ENCODE results near the gene KCNAB2. TPM values are rescaled to one million over a fixed set of nuclear protein-coding genes. Genes with fewer than 3 reads are reported as not detected.

The KCNAB2 gene
- total RNA-seq, 1 experiment from 2014 or later: 10.3 TPM

GRCh38 chr1:6049419-6049818 lies 3.7 kb downstream of the KCNAB2 start:
- H3K9me3 Mint-ChIP-seq: no peaks in the 10 kb centered on the region
- ChIA-PET CTCF (interaction anchor here (0.6 to 3.3 kb wide), 3 partner anchors 15 to 78 kb away, joined by 3 to 20 read pairs (median 3); no protein-coding TSS in a partner anchor), POLR2A (interaction anchor here (0.6 kb wide), 1 partner anchor 450 kb away, joined by 4 read pairs; no protein-coding TSS in a partner anchor)
- H3K4me1 Mint-ChIP-seq: peaks cover 11% of the 10 kb centered on the region
- H3K36me3 Mint-ChIP-seq: no peaks in the 10 kb centered on the region
- DNase-seq (ENCODE audit: low spot score): no peak
- ATAC-seq: no peak
- no peak overlapping the region for H3K27ac Mint-ChIP-seq
- no peak for TF ChIP-seq ZNF121 (CRISPR knock-in tag; IDR thresholded peaks at IDR 0.05)
- TF ChIP-seq RELA (CRISPR knock-in tag; IDR thresholded peaks at IDR 0.05; ENCODE audit: borderline replicate concordance): no peak
- H3K4me3 Mint-ChIP-seq: no peak overlapping the region
- no peaks in the 10 kb centered on the region for H3K27me3 Mint-ChIP-seq (ENCODE audit: low read depth)

GRCh38 chr1:6051423-6051822 lies 5.7 kb downstream of the KCNAB2 start:
- ChIA-PET CTCF (interaction anchor here (1.1 to 2.9 kb wide), 8 partner anchors 10 to 153 kb away, joined by 3 to 37 read pairs (median 12); no protein-coding TSS in a partner anchor), POLR2A (interaction anchor here (0.7 kb wide), 1 partner anchor 359 kb away, joined by 3 read pairs; no protein-coding TSS in a partner anchor)
- DNase-seq (ENCODE audit: low spot score): no peak
- Mint-ChIP-seq H3K4me1 (peaks cover 11% of the 10 kb centered on the region), H3K4me3 (no peak overlapping the region), H3K27me3 (ENCODE audit: low read depth) (no peaks in the 10 kb centered on the region), H3K9me3 (no peaks in the 10 kb centered on the region), H3K27ac (no peak overlapping the region), H3K36me3 (no peaks in the 10 kb centered on the region)
- ATAC-seq: no peak
- TF ChIP-seq IRF1 (CRISPR knock-in tag; IDR thresholded peaks at IDR 0.05): no peak
- no peak for TF ChIP-seq ZNF219 (CRISPR knock-in tag; IDR thresholded peaks at IDR 0.05; ENCODE audit: borderline replicate concordance)
- TF ChIP-seq GABPB1 (CRISPR knock-in tag; IDR thresholded peaks at IDR 0.05): no peak
- no peak for TF ChIP-seq NFATC4 (CRISPR knock-in tag; IDR thresholded peaks at IDR 0.05)
- TF ChIP-seq ARID4B (CRISPR knock-in tag; IDR thresholded peaks at IDR 0.05; ENCODE audit: borderline replicate concordance): no peak
- no peak for TF ChIP-seq ERG (CRISPR knock-in tag; IDR thresholded peaks at IDR 0.05)
- TF ChIP-seq E2F4 (CRISPR knock-in tag; IDR thresholded peaks at IDR 0.05; ENCODE audit: borderline replicate concordance, low read depth): no peak
- TF ChIP-seq RORB (CRISPR knock-in tag; IDR thresholded peaks at IDR 0.05): no peak
- no peak for TF ChIP-seq CDX4 (CRISPR knock-in tag; IDR thresholded peaks at IDR 0.05; ENCODE audit: borderline replicate concordance)
- no peak for TF ChIP-seq ZNF532 (CRISPR knock-in tag; IDR thresholded peaks at IDR 0.05; ENCODE audit: borderline replicate concordance)
- TF ChIP-seq STAT6 (CRISPR knock-in tag; conservative IDR thresholded peaks at IDR 0.05; ENCODE audit: low read depth): no peak
- no peak for TF ChIP-seq ZSCAN18 (CRISPR knock-in tag; IDR thresholded peaks at IDR 0.05)

Measured in WTC11 (cell line).